AG09319 (cell line): ENCODE data around the gene SRP68.

ENCODE experiments used
- DNase-seq: peaks from one replicate; pipeline ENCODE4 v3.0.0-alpha.2; 2010; ENCODE audit warnings: low read depth; ENCODE audit errors: extremely low read depth
- TF ChIP-seq, protein P1 (sequence below): IDR thresholded peaks from 2 replicates; pipeline ENCODE4 v1.5.1; 2011; ENCODE audit warnings: low read depth, mild to moderate bottlenecking, inconsistent platforms, low read length, moderate library complexity

Gene SRP68

DNA sequence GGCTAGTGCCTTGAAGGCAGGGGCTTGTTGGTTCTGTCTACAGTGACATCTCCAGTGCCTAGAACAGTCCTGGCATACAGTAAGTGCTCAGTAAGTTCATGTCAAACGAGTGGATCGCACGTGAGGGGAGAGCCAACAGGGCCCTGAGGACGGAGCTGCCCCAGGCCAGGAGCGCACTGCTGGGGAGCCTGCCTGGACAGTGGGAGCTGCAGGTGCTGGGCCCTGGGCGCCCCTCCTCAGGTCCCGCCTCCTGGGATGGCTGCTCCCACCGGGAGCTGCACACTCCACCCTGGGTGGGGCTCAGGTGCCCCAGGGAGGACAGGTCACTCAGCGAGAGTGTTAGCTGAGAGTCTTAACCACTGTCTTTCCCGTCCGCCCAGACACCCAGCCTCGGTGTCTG, 47.0 kb downstream of the SRP68 start:
- no peak for DNase-seq
- TF ChIP-seq, protein P1, sequence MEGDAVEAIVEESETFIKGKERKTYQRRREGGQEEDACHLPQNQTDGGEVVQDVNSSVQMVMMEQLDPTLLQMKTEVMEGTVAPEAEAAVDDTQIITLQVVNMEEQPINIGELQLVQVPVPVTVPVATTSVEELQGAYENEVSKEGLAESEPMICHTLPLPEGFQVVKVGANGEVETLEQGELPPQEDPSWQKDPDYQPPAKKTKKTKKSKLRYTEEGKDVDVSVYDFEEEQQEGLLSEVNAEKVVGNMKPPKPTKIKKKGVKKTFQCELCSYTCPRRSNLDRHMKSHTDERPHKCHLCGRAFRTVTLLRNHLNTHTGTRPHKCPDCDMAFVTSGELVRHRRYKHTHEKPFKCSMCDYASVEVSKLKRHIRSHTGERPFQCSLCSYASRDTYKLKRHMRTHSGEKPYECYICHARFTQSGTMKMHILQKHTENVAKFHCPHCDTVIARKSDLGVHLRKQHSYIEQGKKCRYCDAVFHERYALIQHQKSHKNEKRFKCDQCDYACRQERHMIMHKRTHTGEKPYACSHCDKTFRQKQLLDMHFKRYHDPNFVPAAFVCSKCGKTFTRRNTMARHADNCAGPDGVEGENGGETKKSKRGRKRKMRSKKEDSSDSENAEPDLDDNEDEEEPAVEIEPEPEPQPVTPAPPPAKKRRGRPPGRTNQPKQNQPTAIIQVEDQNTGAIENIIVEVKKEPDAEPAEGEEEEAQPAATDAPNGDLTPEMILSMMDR, result no peak

DNA sequence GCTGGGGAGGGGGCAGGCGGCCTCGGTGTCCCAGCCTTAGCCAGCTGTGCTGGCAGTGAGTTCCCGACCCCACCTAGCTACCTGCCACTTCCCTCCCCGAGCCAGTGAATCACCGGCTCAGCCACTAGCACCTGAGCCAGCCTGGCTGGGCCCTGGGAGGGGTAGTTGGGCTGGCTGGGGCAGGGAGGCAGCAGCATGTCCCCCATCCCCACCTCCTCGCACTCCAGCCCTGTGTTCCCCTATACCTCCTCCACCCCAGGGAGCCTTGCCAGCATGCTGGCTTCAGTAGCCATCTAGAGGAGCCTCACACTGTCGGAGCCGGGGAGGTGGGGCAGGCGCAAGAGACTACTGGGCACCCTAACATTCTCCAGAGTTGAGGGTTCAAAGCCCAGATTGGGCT, 48.0 kb downstream of the SRP68 start:
- TF ChIP-seq, protein P1, result no peak
- DNase-seq, result no peak

DNA sequence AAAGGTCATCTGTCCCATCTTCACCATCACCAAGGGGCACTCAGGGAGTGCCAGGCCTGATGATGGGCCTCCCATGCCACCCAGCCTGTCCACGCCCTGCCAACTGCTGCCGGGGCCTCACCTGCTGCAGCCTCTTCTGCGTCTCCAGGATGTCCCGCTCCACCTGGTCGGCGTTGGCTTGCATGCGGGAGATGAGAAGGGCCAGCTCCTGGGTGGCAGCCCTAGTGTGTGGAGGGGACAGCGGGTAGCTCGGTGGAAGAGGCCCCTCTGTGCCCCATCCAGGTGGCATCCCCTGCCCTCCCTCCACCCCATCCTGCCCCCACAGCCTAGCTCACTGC, 48.4 kb downstream of the SRP68 start:
- no peak for DNase-seq
- TF ChIP-seq, protein P1, result no peak

DNA sequence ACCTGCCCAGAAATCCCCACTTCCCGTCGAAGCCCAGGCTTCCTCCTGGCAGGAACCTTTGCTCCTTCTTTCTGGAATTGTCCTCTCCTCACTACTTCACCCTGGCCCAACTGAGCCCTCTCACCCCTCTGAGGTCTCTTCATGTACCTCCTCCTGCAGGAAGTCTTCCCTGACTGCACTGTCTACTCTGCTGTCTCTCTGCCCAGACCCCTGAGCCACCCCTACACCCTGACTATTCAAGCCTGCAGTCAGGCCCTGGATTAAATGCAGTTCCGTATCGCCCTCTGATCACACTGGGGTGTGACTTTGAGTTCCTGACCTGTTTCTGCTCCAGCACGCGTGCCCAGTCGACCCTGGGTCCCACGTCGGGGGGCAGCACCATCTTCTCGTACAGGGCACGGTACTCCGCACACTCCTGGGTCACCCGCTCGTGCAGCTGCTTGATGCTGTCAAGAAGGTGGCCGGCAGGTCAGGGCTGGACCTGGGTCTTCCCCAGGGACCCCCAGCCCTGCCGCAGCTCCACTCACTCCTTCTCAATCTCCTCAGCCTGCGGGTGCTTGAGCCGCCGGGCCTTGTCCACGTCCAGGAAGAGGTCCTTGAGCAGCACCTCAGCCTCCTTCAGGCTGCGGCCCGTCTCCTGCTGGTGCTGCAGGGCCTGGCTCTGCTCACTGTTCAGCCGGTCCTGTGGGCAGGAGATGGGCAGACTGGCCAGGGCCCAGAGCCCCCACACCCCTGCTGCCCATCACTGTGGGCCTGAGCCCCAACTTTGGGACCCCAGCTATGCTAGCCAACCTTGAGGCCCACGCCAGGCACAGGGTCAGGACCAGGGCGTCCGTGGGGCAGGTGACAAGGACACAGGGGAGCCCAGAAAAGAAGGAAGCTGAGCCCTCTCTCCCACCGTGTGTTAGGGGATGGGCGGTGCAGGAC, 49.1 kb downstream of the SRP68 start:
- TF ChIP-seq, protein P1, result no peak
- no peak for DNase-seq

DNA sequence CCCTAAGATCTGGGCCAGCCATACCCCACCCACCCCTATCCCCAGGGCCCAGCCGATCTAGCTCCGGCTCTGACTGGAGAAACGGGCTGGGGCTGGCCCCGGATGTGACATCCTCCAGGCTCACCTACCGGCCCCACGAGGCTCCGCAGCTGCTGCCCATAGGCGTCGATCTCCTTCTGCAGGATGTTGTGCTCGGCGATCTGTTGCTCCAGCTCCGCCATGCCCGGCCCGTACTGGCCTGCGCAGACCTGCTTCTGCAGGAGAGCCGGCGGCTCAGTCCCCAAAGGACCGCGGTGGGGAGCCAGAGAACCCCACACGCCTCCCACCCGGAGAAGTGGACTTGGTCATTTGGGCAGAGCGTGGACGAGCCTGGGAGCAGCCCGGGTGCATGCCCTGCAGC, 50.0 kb downstream of the SRP68 start:
- TF ChIP-seq, protein P1, result no peak
- no peak for DNase-seq

DNA sequence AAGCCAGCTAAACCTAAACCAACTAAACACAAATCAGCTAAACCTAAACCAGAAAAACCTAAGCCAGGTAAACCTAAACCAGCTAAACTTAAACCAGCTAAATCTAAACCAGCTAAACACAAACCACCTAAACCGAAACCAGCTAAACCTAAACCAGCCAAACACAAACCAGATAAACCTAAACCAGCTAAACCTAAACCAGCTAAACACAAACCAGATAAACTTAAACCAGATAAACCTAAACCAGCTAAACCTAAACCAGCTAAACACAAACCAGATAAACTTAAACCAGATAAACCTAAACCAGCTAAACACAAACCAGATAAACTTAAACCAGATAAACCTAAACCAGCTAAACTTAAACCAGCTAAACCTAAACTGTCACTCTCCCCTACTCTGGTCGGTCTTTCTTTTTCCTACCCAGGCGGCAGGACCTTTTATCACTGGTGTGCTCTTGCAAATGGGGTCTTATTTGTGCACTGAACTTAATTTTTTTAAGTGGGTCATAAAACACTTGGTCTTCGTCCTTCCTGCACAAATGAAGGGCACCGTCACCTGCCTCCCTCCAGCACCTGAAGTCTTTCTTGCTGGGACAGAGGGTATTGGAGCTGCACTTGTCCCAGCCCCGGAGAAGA, 52.4 kb downstream of the SRP68 start:
- no peak for DNase-seq
- TF ChIP-seq, protein P1, result no peak

DNA sequence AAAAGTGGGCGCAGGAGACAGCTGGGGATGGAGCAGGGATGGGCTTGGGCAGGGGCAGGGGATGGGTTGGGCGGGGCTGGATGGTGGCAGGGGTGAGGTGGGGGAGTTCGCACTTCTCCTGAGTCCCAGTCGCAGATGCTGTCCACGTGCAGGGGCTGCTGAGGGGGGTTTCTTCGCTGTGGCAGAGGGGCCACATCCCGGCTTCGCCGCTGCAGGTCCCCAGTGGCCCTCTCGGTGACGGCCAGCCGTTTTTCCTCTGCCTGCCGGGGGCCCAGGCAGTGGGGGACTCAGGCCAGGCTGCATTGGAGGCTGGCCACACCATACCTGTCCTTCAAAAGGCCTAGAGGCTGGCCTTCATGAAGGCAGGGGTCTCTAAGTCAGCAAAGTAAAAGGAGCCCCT, 53.5 kb downstream of the SRP68 start:
- TF ChIP-seq, protein P1, result no peak
- no peak for DNase-seq
